Right atrium auricular region (tissue), 2 donors: ENCODE measurements around the gene PLS1. TPM values are rescaled to one million over a fixed set of nuclear protein-coding genes. Genes with fewer than 3 reads are reported as not detected.
"Not testable (repeated sequence)": the region's sequence is repeated elsewhere in the genome, so short reads cannot be mapped to it uniquely, and the experiment has no call there.

Source experiments
- DNase-seq: peaks from one replicate; pipeline ENCODE4 v3.0.0-alpha.2; 2019; ENCODE audit warnings: low spot score
- H3K27ac ChIP-seq, 2 donors: fragments of 200-600 bp; sonication (generic); 1 replicate in 1 of 2; 2 replicates in 1 of 2; pipeline ENCODE4 v1.5.1; 2016 to 2019
- H3K27me3 ChIP-seq, 2 donors: fragments of 200-600 bp; sonication (generic); one replicate each; pipeline versions ENCODE4 v1.5.1 to v1.6.0; 2017 to 2019
- H3K36me3 ChIP-seq: fragments of 200-600 bp; sonication (generic); one replicate; pipeline ENCODE4 v1.5.1; 2016
- H3K4me1 ChIP-seq, 2 donors: fragments of 200-600 bp; sonication (generic); one replicate each; pipeline versions ENCODE4 v1.5.1 to v1.6.0; 2017 to 2019
- H3K4me3 ChIP-seq, 2 donors: fragments of 200-600 bp; sonication (generic); 1 replicate in 1 of 2; 2 replicates in 1 of 2; pipeline ENCODE4 v1.5.1; 2017 to 2019; ENCODE audit warnings: mild to moderate bottlenecking in 1 of 2, moderate library complexity in 1 of 2
- H3K9me3 ChIP-seq, 2 donors: fragments of 200-600 bp; sonication (generic); one replicate each; pipeline ENCODE4 v1.5.1; 2019
- CTCF ChIP-seq, 2 donors: fragments of 200-600 bp; sonication (generic); IDR thresholded peaks; one replicate each; pipeline ENCODE4 v1.5.1; 2019; ENCODE audit warnings: antibody characterized with exemption in 2 of 2
- total RNA-seq, 2 donors: library from RNA; depleted of rRNA; stranded (reverse); fragments of >200 nt; gene quantifications; one replicate each; pipeline ENCODE4 v1.1.0, GENCODE V29; 2016

PLS1 gene
- total RNA-seq, 2 donors from 2014 or later = 0.96 to 2.3 TPM

GRCh38 chr3:142566096-142566495 lies 30.1 kb upstream of the PLS1 start:
- no peak overlapping the region for H3K4me3 ChIP-seq
- H3K36me3 ChIP-seq = peaks cover 16% of the 10 kb centered on the region
- DNase-seq = no peak
- H3K9me3 ChIP-seq = no peaks in the 10 kb centered on the region
- no peaks in the 10 kb centered on the region for H3K4me1 ChIP-seq
- H3K27ac ChIP-seq = no peak overlapping the region
- H3K27me3 ChIP-seq = no peaks in the 10 kb centered on the region
- TF ChIP-seq CTCF (IDR thresholded peaks at IDR 0.05) = no peak

GRCh38 chr3:142568393-142569017 lies 27.7 kb upstream of the PLS1 start:
- no peak for DNase-seq
- TF ChIP-seq CTCF (IDR thresholded peaks at IDR 0.05) = no peak
- Histone ChIP-seq H3K9me3 (no peaks in the 10 kb centered on the region), H3K27me3 (no peaks in the 10 kb centered on the region), H3K36me3 (peaks cover 7% of the 10 kb centered on the region), H3K27ac (no peak overlapping the region), H3K4me1 (no peaks in the 10 kb centered on the region), H3K4me3 (no peak overlapping the region)

GRCh38 chr3:142569422-142569821 lies 26.8 kb upstream of the PLS1 start:
- H3K9me3 ChIP-seq, H3K27ac ChIP-seq, DNase-seq, H3K36me3 ChIP-seq, H3K4me1 ChIP-seq, H3K4me3 ChIP-seq, H3K27me3 ChIP-seq: not testable (repeated sequence)

- H3K27me3 ChIP-seq, H3K27ac ChIP-seq, DNase-seq, H3K36me3 ChIP-seq, H3K4me3 ChIP-seq, H3K9me3 ChIP-seq: not testable (repeated sequence)
- H3K4me1 ChIP-seq = peaks cover 0 to 10% of the 10 kb centered on the region in 2 donors
Measured at GRCh38 chr3:142574223-142574622, 22.0 kb upstream of the PLS1 start.

- Histone ChIP-seq H3K9me3 (no peaks in the 10 kb centered on the region), H3K27ac (no peak overlapping the region), H3K4me1 (peaks cover 0 to 15% of the 10 kb centered on the region in 2 donors), H3K27me3 (no peaks in the 10 kb centered on the region), H3K4me3 (no peak overlapping the region), H3K36me3 (no peaks in the 10 kb centered on the region)
- DNase-seq = no peak
- TF ChIP-seq CTCF (IDR thresholded peaks at IDR 0.05) = no peak
Measured at GRCh38 chr3:142574665-142575064, 21.5 kb upstream of the PLS1 start.

- Histone ChIP-seq H3K27ac (no peak overlapping the region), H3K27me3 (no peaks in the 10 kb centered on the region), H3K4me3 (no peak overlapping the region), H3K9me3 (no peaks in the 10 kb centered on the region), H3K4me1 (peaks cover 0 to 17% of the 10 kb centered on the region in 2 donors), H3K36me3 (no peaks in the 10 kb centered on the region)
- no peak for DNase-seq
- no peak for TF ChIP-seq CTCF (IDR thresholded peaks at IDR 0.05)
Measured at GRCh38 chr3:142576792-142577191, 19.4 kb upstream of the PLS1 start.

GRCh38 chr3:142577696-142578328 lies 18.4 kb upstream of the PLS1 start:
- no peak for DNase-seq
- H3K27ac ChIP-seq = peak overlapping the region; percentile 85 to 91
- TF ChIP-seq CTCF (IDR thresholded peaks at IDR 0.05) = no peak
- no peaks in the 10 kb centered on the region for H3K27me3 ChIP-seq
- peaks cover 0 to 17% of the 10 kb centered on the region in 2 donors for H3K4me1 ChIP-seq
- no peaks in the 10 kb centered on the region for H3K9me3 ChIP-seq
- H3K4me3 ChIP-seq = peak overlapping the region; percentile 80 to 85
- H3K36me3 ChIP-seq = no peaks in the 10 kb centered on the region
